HUDEP-2 (cell line): ENCODE data around the gene MSH6.

Source experiments
- DNase-seq, 76 experiments: peaks; one replicate each; lab custom pipeline; 2025; ENCODE audit not compliant: unreplicated experiment in 76 of 76; lab: John Stamatoyannopoulos, UW

Gene MSH6

DNA sequence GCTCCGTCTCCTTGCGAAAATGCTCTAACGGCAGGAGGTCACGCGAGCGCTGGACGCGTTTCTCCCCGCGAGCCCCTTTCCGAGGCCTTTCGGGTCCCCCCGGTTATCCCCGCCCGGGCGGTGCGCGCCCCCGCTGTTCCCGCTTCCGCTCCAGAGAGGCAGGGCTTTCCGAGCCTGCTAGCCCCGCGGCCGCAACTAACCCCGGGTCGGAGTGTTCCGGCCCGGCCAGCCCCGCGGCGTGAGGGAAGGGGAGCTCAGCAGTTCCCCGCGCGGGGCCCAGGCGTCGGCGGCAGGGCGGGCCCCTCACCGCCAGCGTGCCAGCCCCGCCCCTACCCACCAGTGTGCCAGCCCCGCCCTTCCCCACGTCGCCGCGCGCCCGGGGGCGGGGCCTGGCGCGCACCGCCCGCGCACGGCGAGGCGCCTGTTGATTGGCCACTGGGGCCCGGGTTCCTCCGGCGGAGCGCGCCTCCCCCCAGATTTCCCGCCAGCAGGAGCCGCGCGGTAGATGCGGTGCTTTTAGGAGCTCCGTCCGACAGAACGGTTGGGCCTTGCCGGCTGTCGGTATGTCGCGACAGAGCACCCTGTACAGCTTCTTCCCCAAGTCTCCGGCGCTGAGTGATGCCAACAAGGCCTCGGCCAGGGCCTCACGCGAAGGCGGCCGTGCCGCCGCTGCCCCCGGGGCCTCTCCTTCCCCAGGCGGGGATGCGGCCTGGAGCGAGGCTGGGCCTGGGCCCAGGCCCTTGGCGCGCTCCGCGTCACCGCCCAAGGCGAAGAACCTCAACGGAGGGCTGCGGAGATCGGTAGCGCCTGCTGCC, at the start of gene MSH6:
TSS of gene MSH6 (plus strand) at position 475 of the 815 bp plus-strand sequence. CDS start at position 564, 89 bp downstream.
- DNase-seq: peak in 75 of 76 experiments; percentile 30 to 94 (median 80)

DNA sequence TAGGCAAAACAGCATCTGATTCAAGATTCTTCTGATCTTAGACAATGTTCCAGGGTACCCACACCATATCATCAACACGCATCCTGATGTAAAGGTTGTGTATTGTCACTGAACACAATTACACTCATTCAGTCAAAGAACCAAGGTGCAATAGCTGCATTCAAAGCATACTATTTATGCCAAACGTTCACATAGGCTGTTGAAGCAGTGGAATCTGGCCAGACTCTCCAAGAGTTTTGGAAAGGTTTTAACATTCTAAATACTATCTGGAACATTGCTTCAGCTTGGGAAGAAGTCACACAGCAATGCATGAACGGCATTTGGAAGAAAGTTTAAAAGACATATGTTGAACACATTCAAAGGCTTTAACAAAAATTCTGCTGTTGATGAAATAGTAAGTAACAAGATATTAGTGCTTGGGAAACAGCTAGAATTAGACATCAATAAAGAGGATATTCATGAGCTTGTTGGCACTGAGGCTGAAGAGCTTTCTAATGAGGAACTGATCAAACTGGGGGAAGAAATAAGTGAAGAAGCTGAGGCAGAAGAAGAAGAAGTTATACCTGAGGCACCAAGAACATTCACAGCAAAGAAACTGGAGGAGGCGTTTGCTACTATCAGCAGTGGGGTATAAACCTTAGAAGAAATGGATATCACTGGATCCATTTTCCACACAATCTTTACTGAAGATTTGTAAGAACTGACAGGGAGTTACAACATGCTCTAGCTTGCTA, 47.6 kb upstream of the MSH6 start:
- DNase-seq: no peak

- no peak for DNase-seq
Observed at GRCh38 chr2:47735912-47736311, 47.0 kb upstream of the MSH6 start.

DNA sequence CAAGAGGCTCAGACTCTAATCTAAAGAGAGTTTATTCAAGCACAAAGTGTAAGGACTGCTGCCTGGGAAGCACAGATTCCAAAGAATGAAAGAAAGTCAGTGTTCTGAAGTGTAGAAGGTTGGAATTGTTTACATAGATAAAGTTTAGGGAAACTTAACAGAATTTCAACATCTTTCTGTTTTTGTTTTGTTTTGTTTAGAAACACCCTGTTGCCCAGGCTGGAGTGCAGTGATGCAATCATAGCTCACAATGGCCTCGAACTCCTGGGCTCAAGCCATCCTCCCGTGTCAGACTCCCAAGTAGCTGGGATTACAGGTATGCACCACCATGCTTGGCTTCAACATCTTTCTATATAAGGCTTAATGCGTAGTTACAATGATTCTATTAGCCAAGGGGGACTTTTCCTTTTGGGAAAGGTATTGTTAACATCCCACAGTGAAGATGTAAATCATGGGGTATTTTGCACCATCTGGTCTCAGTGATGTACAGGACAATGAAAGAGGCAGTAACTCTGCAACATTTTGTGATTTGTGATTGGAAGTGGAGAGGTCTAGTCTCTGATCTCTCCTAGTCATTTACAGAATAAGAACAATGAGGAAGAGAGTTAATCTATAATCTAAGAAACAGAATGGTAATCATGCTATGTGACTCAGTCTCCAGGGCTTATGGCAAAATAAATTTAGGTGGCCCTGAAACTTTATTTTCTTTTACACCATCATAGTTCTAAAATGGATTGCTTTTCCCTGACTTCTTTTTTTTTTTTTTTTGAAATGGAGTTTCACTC, 45.6 kb upstream of the MSH6 start:
- DNase-seq: no peak

- no peak for DNase-seq
Observed at GRCh38 chr2:47738331-47738730, 44.6 kb upstream of the MSH6 start.

DNA sequence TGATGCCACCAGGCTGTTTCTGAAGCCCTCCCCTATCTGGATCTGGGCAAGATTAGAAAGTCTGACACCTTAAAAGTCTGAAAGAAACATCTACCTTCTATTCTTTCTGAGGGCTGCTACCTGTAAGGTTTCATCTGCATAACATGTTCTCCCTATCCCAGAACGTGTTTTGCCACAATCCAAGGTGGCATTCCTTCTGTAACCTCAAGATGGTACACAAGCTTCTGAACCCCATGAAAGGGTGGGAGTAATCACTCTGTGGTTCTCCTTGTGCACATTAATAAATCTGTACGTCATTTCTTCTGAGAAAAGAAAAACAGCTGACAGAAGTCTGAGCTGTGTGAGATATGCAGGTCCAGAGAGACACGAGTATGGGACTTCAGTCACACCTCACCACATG, 41.8 kb upstream of the MSH6 start:
- no peak for DNase-seq

GRCh38 chr2:47741637-47742036, 41.3 kb upstream of the MSH6 start:
- DNase-seq: no peak

GRCh38 chr2:47744074-47744473, 38.9 kb upstream of the MSH6 start:
- no peak for DNase-seq

- no peak for DNase-seq
Observed at GRCh38 chr2:47747878-47748277, 35.1 kb upstream of the MSH6 start.

GRCh38 chr2:47751856-47752414, 31.0 kb upstream of the MSH6 start:
- DNase-seq: no peak

DNA sequence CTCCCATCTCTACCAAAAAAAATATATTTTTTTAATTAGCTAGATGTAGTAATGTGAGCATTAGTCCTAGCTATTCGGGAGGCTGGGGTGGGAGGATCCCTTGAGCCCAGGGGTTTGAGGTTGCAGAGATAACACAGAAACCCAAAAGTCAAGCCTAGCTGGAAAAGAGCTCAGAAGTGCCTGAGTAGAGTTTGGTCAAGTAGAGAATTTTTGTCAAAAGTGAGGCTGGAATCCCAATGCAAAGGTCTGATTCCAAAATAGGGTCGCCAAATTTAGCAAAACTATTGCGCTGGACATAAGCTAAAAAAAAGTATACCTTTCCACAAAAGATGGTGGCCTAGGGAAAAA, 15.5 kb upstream of the MSH6 start:
- no peak for DNase-seq

DNA sequence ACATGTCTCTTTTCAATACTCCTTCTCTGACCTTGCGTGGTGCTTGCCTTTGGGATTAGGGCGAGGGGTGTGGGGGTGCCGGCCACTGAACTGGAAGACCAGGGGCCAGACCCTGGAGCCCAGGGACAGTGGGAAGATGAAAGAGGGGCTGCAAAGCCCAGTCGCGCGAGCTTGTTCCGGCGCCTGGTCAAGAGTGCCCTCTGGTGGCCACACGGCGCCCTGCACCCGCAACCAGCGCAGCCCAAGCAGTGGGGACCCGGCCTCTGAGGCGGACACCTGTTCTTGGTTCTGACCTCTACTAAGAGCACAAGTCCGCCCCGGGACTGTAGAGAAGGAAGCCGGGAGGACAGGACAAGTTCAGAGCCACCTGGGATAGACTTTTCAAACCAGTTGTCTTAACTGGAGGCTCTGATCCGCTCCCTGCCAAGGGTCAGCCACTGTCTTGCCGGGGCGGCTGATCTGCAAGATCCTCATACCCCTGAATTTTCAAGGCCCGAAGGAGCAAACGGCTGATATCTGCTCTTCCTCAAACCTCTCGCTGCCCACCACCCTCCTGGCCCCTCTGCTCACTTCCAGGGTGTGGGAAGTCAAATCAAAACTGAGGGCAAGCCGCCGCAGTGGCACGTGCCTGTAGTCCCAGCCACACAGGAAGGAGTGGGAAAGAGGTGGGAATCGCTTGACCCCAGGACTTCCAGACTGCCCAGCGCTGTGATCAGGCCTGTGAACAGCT, 14.9 kb upstream of the MSH6 start:
- DNase-seq: peak in 52 of 76 experiments; percentile 1 to 64 (median 37)

DNA sequence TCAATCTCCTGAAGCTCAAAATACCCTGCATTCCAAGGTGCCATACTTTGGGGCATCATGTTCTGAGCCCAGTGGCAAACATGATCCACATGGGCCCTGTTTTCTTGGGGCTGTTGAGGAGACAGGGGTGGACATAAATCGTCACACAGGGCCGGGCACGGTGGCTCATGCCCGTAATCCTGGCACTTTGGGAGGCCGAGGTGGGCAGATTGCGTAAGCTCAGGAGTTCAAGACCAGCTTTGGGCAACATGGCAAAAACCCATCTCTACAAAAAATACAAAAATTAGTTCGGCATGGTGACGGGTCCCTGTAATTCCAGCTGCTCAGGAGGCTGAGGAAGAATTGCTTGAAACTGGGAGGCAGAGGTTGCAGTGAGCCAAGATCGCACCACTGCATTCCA, 13.6 kb upstream of the MSH6 start:
- no peak for DNase-seq

- peak in 9 of 76 experiments; percentile 3 to 26 (median 7) for DNase-seq
Observed at GRCh38 chr2:47771211-47771610, 11.7 kb upstream of the MSH6 start.

DNA sequence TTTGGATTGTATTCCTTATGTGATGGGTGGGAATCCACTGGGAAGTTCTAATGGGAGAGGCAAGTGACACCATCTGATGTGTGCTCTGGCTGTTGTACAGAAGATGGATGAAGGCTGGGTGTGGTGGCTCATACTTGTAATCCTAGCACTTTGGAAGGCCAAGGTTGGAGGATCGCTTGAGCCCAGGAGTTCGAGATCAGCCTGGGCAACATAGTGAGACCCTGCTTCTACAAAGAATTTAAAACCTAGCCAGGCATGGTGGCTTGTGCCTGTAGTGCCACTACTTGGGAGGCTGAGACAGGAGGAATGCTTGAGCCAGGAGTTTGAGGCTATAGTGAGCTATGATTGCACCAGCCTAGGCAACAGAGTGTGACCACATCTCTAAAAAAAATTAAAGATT, 10.6 kb upstream of the MSH6 start:
- DNase-seq: no peak

DNA sequence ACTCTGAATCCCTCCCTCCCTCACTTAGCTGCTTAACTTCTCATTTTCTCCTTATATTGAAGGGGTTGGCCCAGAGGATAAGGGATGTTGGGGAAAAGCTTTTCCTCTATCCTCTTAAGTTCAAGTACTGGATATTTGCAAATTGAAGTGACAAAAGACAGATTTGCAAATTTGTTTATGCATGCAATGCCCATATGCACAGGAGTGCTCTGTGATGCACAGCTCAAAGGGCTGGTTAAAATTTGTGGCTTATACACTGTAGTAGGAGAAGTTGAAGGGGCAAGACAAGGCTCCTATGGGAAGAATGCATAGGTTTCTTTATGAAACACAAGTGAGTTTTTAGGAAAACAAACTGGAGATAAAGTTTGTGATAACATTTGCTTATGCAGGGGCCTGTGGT, 8.4 kb upstream of the MSH6 start:
- DNase-seq: no peak

DNA sequence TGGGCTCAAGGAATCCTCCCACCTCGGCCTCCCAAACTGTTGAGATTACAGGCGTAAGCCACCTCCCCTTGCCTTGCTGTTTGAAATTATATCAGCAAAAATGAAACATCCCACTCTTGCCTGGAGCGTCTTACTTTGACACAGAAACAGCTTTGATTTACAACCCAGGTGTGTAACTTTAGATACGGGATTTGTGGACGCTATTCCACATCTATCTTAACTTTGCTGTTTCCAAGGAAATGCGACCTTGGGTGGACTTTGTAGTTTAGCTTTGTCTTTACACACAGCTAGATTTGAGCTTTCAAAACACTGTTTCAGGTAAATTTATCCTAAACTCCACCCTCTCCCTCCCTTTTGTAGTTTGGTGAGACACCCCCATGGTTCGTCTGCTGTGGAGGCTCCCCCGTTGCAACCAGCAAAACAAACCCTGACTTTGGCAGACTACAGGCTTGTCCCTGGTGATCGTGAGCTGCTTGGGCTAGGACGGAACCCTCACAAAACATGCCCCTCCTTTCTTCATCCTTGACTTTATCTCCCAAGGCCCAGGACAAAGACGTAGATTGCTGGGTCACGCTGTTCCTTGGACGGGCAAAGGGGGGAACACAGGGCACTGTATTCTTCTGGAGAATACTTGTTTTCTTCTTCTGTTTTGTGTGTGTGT, 5.5 kb upstream of the MSH6 start:
- DNase-seq: no peak

DNA sequence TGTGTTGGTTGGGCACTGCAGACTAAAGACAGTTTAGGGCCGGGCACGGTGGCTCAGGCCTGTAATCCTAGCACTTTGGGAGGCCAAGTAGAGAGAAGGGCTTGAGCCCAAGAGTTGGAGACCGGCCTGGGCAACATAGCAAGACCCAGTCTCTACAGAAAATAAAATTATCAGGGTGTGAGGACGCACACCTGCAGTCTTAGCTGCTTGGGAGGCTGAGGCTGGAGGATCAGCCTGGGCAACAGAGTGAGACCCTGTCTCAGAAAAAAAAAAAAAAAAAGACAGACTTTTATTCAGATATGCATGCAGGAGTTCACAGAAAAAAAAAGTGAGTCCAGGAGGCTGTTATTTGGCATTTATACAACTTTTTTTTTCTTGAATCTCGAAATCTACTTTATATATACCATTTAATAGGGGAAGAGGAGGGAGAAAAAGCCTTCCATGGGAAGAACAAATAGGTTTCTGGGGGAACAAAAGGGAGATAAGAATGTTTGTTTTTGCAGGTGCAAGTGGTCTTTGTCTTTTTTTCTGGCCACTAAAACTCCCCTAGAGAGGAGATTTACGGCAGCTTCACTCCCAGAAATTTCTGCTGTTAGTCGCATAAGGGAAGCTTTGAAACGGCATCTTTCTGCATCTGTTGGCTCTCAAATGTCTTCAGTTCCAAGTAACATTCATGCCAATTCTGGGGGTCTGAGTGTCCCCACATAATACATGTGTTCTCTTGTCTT, 4.1 kb upstream of the MSH6 start:
- no peak for DNase-seq

GRCh38 chr2:47779426-47779790, 3.5 kb upstream of the MSH6 start:
- no peak for DNase-seq

- no peak for DNase-seq
Observed at GRCh38 chr2:47782381-47782670, 619 bp upstream of the MSH6 start.
